Activated CD4-positive, alpha-beta T cell treated with anti-CD3 and anti-CD28 coated beads, Interleukin-2, amount 50 U/mL, for 48 hours (primary cell): ENCODE data around the gene ZCCHC24.
"Not testable (repeated sequence)": the region's sequence is repeated elsewhere in the genome, so short reads cannot be mapped to it uniquely, and the experiment has no call there.

Source experiments
- DNase-seq, 2 experiments: peaks; one replicate each; pipeline ENCODE4 v3.0.0-alpha.2; 2020

The ZCCHC24 gene

DNA sequence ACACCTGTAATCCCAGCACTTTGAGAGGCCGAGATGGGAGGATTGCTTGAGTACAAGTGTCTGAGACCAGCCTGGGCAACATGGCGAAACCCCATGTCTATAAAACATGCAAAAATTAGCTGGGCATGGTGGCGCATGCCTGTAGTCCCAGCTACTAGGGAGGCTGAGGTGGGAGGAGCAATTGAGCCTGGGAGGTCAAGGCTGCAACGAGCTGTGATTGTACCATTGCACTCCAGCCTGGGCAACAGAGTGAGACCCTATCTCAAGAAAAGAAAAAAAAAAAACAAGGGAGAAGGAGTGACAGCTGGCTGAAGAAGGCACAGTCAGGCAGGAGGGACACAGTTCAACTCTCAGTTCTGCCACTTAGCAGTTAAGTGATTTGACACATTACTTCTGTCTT lies 26.4 kb upstream of the ZCCHC24 start:
- DNase-seq, result no peak

- DNase-seq, result no peak
These were observed 24.7 kb upstream of the ZCCHC24 start for GRCh38 chr10:79470096-79470495.

- DNase-seq, result no peak
These were observed 23.6 kb upstream of the ZCCHC24 start for GRCh38 chr10:79468841-79469585.

DNA sequence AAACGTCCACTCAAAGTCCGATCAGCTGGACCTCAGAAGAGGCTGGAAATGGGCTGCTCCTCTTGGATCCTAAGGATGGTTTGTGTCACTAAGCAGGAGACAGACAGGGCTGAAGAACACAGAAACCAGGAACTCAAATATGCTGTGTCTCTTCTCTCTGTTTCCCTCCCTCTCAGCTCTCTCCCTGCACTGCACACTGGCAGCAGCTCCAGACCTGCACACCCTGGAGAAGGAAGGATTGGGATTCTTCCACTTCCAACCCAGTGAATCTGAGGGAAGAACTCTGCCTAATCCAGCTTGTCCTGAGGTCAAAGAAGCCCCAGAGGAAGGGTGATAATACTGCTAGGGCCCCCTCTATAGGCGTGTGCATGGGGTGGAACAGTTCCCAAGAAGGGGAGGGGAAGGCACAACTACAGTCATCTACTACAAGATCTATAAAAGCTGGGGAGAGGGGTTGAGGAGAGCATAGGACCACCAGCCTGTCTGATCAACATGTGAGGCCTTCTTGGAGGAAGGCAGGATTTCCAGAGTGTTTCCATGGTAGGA lies 22.7 kb upstream of the ZCCHC24 start:
- DNase-seq, result no peak

- DNase-seq, result no peak
These were observed 19.9 kb upstream of the ZCCHC24 start for GRCh38 chr10:79465341-79465740.

- DNase-seq, result no peak
These were observed 18.4 kb upstream of the ZCCHC24 start for GRCh38 chr10:79463578-79464496.

DNA sequence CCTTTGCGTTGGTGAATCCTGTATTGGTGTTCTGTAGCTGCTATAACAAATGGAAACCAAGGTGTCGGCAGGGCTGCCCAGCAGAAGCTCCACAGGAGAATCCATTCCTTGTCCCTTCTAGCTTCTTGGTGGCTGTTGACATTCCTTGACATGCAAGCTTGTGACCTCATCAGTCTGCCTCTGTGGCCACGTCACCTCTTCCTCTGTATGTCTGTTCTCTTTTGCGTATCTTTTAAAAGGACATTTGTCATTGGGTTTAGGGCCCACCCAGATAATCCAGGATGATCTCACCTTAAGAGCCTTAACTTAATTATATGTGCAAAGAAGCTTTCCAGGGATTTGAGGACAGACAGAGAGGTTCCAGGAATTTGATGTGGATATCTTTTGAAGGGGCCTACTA lies 15.3 kb upstream of the ZCCHC24 start:
- DNase-seq, result no peak

- no peak for DNase-seq
These were observed 13.8 kb upstream of the ZCCHC24 start for GRCh38 chr10:79459243-79459642.

- no peak for DNase-seq
These were observed 13.1 kb upstream of the ZCCHC24 start for GRCh38 chr10:79458483-79458882.

DNA sequence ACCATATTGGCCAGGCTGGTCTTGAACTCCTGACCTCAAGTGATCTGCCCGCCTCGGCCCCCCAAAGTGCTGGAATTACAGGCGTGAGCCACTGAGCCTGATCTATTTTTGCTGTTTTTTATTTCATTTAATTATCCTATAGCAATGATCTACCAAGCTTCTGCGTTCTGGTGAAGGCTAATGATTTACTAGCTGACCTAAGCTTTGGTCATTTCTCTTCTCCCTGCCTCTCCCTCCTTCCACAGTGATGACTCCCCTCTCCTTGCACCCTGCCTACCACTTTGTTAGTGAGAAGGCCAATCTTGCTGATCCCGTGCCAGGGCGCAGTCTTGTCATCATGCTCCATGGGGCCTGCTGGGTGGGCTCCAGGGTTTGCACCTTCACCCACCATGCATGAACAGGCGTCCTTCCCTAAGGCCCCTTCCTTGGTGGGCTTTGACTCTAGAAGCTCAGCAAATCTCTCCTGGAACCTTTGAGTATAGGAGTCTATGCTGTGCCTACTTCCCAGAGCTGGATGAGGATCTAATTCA lies 11.9 kb upstream of the ZCCHC24 start:
- DNase-seq, result no peak

GRCh38 chr10:79454259-79454658 lies 8.8 kb upstream of the ZCCHC24 start:
- no peak for DNase-seq

DNA sequence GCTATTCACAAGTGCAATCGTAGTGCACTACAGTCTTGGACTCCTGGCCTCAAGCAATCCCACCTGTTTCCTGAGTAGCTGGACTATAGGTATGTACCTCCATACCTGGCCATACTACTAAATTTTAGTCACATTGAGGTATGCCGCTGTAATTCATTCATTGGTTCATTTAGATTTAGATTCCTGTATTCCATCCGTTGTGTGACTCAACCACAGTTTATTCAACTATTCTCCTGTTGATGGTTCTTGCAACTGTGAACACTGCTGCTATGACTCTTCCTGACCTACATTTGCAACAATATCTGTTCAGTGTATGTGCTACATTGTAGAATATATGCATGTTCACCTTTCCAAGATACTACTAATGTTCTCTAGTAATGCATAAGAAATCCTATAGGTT lies 8.0 kb upstream of the ZCCHC24 start:
- no peak for DNase-seq

DNA sequence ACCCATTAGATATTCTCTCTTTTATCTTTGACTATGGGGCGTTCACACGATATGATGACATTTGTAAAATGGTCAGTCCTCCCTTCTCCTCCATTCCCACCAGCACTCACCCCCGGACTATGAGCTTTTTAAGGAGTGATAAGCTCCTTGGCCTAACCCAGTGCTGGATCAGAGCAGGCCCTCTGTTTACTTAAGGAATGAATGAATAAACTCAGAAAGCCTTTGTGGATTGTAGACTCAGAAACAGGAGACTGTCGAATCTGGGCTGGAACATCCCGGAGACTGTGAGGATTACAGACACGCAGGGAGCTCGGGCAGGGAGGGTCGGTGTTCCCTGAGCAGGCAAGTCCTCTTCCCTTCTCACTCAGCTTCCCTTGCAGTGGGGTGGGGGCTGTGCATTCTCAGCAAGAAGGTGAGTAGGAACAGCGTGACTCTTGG lies 6.8 kb upstream of the ZCCHC24 start:
- DNase-seq, result no peak

DNA sequence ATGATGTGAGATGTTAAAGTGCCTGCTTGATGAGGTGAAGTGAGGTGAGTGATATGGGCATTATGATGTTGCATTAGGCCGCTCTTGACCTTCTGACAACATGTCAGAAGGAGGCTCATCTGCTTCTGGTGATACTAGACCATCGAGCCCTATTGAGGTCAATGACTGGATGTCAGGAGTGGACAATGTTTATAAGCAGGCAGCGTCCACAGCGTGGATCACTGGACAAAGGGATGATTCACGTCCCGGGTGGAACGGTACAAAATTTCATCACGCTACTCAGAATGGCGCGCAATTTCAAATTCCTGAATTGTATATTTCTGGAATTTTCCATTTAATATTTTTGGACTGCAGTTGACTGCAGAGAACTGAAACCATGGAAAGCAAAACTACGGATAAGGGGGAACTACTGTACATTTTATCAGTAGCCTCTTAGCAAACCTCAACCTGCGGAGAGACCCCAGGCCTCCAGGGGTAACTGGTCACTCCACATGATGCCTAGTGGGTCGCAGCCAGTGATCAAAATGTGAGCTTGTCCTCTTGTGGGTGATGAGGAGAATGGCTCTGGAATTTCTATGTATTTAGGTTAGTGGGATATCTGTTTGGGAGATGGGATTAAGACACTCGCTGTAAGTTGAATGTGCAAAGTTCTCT lies 5.7 kb upstream of the ZCCHC24 start:
- DNase-seq, result no peak

DNA sequence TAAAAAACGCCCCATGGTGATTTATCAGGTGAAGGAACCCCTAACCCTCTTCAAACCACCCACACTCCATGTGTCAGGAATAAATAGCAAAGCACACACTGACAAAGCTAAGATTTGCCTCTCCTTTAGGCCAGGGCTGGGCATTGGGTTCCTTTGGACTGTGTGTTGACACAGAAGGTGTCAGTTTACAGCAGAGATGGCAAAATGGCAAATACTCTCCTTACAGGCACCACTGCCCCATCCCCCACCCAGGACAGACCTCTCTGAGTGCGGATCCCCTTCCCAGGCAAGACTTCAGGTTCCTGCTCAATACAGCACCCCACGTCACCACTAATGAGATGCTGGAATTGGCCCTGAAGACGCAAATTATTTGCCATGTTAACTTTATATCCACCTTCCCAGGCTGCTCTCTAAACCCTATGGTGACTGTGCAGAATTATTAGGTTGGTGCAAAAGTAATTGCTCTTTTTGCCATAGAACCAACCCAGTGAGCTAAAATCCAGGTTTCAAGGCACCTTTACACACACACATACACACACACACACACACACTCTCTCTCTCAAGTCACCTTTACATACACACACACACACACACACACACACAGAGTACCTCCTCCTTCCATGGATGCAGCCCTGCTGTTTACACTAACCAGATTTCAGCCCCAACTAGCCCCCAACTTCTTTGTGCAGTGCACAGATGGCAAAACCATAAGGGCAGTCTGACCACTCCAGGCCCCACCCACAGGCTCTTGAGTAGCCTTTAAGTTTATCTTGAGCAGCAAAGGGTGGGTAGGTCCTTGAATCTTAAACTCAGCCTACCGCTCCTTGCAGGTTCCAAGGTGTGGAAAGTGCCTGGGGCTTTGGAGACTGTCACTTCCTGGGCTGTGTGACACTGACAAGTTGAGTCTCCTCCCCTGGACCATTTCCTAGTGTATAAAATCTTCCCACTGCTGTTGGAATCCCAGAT lies 4.0 kb upstream of the ZCCHC24 start:
- no peak for DNase-seq

DNA sequence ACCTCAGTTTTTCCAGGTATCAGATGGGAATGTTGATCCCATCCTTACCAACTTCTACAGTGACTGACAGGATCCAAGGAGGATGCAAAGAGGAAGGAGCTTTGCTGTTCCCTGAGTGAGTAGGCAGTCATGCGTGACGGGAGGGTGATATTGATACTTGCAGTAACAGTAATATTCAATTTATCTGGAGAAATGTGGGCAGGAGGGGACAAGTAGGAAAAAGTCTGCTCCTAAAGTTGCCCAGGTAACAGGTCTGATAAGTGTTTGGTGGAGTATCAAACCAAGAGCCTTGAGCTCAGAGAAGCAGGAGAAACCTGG lies 3.3 kb upstream of the ZCCHC24 start:
- DNase-seq, result no peak

DNA sequence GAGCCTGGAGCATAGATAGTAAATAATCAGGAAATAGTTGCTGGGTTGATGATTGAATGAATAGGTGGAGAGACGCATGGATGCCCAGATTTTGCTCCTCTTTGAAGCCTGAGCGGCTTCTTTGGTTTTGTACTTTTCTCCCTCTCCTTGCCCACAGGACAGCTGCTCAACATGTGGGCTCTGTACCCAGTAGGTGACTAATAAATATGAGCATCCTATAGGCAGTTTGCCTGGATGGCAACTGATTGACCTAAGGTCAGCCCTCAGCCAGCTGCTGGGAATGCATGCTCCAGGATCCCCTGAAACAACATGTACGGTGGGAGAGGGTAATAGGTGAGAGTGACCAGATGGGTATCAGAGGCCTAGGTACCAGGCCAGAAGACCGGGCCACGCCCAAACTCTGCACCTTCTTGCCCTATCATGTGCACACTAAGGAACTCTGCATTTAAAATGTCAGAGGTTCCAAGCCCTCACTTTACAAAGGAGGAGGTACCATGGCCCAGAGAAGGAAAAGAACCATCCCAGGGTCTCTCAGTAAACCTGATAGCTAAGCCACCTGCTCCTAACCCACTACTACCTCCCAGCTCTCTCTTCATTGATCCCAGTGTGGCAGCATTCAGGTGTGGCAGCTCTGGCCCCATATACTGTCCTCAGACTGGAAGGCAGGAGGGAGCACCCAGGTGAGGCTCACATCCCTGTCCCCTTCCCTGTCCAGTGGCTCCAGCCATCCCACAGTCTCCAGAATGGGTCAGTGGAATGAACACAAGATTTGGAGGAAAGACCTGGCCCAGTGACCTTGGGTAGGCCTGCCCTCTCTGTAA lies 2.7 kb upstream of the ZCCHC24 start:
- no peak for DNase-seq

GRCh38 chr10:79447249-79447648 lies 1.8 kb upstream of the ZCCHC24 start:
- not testable (repeated sequence) for DNase-seq

- DNase-seq, result no peak
These were observed 1.3 kb upstream of the ZCCHC24 start for GRCh38 chr10:79446758-79447084.

- peak in 1 of 2 experiments; percentile 19 for DNase-seq
These were observed 743 bp upstream of the ZCCHC24 start for GRCh38 chr10:79445977-79446757.
